HT-29 (cell line): ENCODE results near the gene SLIT3. TPM values are rescaled to one million over a fixed set of nuclear protein-coding genes. Genes with fewer than 3 reads are reported as not detected.

ENCODE experiments used
- DNase-seq: peaks from one replicate; pipeline ENCODE4 v3.0.0-alpha.2; 2015; ENCODE audit warnings: low spot score
- total RNA-seq: library from RNA; depleted of rRNA; stranded (reverse); fragments of >200 nt; shearing (Covaris generic); gene quantifications from 2 replicates; pipeline ENCODE4 v1.2.3, GENCODE V29; 2014

SLIT3 gene
- total RNA-seq, 1 experiment from 2014 or later: not detected

DNA sequence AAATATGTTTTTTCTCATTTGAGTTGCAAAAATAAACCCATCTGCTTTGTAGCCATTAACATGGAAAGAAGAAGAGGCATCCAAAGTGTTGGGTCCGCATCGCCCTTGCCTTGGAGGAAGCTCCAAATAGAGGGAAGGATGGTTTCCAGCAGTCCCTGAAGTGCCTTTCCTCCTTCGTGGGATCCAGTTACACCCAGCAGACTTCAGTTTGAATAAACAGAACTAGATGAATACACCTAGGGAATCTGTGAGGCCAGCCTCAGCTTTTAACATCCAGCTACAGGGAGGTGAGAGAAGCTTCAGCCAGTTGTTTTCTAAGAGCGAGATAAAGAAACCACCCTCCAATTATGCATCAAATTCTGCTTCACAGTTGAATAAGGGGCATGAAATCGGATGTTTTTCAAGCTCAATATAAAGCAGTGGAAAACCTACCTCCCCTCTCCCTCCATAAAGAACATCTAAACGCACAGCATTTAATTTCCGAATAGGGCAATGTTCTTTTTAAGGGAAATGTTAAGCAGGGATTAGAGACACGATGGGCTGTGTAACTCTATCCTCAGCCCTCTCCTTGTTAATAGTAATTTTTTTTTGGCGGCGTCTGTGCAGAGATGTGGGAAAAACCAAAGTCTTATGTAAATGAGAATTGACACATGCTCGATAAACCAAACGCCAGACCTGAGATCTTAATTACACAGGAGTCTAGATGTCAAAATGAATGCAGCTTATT lies 264.7 kb downstream of the SLIT3 start:
- no peak for DNase-seq

DNA sequence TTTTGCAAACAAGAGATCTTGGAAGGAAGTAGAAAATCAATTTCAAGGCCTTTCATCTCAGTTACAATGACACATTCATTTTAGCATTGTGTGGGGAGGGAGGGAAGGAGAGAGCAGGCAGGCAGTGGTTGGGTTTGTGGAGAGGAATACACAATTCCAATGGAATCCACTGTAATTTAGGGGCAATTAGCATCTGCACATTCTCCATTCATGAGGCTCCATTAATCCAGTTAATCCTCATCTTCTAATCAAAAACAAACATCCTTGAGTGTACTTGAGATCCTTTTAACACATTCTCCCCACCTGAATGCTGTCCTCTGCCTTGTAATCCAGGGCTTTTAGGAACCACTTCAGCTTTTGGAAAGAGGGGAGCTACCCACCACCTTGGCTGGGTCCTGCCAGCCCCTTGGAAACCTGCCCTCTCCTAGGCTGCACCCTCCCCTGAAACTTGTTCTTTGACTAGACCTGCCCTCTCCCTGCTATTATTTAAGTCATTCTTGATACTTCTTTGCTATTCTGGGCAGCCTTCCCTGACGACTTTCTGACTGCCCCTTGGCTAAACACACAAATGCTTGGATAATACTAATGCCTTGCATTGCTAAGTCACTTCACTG lies 271.2 kb downstream of the SLIT3 start:
- DNase-seq: no peak

DNA sequence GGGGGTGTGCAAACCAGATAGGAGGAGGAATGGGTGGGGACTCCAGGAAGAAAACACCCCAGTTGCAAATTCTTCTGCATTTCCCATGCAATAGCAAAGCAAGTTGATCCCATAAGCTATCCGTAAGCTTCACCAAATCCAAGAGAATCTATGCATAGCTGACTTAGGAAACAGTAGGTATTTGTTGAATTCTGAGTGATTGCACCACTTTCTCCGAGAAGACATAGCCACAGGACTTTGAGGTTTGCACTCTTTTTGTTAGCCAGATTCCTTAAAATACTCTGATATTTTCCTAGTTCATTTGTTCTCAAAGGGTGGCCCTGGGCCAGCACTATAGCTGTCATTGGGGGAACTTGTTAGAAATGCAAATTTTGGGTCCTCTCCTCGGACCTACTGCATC lies 271.9 kb downstream of the SLIT3 start:
- DNase-seq: no peak

DNA sequence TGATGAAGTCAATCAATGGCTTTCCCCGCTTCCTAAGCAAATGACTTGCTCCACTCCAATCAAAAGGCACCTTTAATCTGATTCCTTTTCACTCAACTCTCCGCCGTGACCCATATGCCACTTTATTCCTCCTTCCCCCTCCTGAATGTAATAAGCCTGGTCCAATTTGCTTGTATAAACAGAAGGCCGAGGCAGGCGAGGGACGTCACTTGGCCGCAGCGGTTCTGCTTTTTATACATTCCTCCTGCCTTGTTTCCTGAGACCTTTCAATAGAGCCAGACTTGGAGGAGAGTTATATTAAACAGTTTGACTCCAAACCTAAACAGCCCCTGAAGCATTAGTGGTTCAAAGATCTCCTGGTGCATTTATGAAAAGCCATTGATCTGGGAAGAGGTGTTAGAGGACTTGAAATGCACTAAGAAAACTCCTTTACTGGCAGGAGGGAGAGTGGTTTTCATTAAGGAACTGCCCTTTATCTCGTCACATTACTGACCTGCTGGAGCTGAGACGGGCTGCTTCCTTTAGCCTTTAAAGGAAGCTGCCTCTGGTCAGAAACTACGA lies 273.4 kb downstream of the SLIT3 start:
- DNase-seq: no peak

DNA sequence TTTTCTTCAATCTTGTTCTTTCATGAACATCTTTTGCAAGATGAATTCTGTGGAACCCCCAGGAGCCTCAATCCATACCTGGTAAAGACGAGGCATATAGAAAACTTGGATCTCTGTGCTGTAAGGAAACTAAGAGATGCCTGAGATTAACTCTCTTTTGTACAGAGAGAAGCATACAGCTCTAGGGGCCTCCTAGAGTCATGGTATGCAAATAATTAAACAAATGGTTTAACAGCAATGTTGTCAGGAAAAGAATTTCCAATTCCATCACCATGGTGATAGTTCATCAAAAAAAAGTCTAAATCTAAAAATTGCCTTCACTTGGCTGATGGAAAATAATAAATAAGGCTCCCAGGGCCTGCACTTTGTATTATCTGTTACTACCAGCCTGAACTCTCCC lies 275.4 kb downstream of the SLIT3 start:
- DNase-seq: no peak

DNA sequence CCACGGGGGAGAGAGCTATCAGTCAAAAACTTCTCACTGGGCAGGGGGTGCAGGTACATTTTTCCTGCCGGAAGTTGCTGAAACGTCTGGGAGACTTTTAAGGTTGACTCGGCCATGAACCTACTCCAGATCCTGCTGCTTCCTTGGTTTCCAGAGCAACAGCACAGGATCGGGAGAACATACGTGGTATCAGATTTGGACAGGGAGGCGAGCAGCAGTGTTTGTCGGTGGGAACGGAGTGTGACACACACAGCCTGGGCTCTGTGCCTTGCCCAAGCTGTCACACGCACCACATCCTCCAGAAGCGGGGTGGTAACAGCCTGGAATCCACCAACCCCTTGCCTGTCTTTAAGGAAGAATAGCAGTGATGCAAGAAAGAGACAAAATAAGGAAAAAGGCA lies 276.5 kb downstream of the SLIT3 start:
- no peak for DNase-seq

DNA sequence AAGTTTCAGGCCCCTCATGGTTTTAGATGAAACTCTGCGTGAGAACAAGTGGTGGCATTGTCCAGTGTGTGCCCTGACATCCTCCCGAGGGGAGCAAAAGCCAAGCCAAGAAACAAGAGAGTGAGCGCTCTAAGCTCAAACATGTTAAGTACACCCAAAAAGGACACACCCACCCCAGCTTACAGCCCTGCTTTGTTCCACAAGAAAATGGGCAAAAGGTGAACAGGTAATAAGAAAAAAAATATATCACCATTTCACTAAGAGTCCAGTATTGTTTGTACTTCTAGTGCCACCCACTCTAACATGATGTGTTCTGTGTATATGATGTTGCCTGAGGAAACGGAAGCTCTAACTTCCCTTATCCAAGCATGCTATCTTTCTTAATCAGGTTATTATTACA lies 278.2 kb downstream of the SLIT3 start:
- no peak for DNase-seq

DNA sequence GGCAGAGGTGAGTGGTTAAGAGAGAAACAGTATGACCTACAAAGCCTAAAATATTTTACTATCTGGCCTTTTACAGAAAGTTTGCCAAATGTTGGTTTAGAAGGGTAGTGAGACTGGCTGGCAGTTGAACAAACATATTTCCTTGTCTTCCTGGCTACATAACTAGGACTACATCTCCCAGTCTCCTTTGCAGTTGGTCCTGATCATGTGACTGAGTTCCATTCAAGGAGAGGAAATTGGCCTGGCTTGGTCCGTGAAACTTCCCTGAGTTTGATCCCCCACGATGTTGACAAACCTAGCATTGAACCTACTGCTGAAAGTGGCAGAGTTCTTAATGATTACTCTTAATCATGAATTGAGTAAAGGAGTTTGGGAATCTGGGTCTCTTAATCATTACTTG lies 280.8 kb downstream of the SLIT3 start:
- DNase-seq: peak; percentile 42

DNA sequence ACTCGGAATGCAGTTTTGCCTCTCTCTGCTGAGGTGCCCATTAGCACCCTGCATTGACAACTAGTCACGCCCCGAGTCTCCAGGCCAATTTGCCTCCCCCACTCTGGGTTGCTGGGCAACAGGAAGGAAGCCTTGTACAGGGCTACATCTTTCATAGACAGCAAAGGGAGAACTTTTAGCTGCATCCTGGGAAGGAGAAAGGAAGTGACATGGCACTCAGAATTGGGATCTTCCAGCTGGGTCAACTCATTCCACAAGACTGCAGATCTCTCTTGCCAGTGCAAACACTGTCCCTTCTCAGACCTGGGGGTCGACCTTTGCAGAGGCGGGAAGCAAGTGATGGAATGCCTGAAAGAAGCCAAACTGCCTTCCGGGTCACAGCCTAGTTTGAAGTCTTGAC lies 282.0 kb downstream of the SLIT3 start:
- no peak for DNase-seq

DNA sequence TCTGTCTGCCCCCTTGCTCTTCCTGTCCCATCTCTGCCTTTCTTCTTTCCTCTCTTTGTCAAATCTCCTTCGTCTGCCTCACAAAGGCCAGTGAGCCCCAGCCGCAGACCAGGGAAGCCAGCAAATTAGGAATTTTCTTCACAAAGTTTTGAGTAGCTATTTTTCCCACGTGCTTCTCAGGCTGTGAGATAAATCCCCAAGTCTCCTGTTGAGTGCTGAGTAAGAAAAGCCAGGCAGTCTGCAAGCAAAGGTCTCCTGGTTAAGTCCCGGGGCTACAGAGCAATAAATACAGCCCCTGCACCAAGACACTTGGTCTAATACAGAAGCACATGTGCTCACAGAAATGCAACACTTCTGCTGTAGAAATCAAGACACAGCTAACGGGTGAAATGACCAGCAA lies 284.9 kb downstream of the SLIT3 start:
- no peak for DNase-seq

DNA sequence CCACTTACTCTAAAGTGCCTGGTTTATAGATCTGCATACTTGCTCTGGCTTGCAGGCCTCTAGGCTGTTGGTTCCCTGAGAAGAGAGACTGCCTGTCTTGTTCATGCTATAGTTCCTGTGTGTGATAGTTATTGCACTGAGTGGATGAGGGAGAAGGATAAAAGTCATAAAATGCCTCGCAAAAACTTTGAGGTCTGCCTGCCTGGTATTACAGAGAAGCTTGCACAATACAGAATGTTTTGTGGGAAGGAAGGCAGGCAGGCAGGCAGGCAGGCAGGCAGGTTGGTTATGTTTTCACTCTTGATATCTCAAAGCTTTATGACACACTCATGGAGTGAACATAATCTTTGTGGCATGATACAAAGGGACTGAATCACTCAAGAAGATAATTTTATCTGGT lies 287.1 kb downstream of the SLIT3 start:
- DNase-seq: no peak

DNA sequence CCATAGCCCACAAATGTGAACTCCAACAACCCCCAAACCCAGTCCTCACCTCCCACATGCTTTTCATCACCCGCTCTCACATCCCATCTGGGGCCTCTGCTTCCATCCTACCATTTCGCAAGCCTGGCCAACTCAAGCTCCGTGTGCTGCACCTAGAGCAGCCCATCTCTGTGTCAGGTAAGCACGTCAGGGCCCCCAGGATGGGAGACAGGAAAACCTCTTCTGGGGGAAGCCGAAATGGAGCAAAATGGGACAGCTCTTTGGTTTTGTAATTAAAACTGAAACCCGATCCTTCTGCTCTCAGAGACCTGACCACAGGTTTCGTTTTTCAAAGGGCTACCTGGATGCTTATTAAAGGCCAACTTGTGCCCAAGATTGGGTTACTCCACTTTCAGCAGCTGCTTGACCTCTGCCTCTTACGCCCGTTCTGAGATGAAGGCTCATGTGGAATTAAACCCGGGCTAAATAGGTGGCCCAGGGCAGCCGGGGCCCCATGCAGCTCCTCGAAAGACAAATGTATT lies 287.7 kb downstream of the SLIT3 start:
- DNase-seq: no peak

DNA sequence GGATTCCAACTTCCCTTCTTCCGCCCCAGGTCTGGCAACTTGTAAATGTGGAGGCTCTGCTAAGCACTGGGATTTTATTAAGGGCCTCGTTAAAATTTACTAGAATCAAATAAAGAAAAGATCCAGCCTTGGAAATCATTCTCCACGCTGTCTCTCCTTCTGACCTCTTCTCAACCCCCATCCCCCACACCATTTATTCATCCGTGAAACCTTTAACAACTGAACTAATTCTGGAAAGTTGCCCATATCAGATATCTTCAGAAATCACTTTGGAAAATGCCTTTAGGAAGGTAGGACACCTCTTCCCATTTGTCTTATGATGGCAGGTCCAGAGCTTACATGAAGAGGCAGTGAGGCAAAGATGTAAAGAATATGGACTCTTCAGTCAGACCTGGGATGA lies 288.5 kb downstream of the SLIT3 start:
- DNase-seq: no peak

DNA sequence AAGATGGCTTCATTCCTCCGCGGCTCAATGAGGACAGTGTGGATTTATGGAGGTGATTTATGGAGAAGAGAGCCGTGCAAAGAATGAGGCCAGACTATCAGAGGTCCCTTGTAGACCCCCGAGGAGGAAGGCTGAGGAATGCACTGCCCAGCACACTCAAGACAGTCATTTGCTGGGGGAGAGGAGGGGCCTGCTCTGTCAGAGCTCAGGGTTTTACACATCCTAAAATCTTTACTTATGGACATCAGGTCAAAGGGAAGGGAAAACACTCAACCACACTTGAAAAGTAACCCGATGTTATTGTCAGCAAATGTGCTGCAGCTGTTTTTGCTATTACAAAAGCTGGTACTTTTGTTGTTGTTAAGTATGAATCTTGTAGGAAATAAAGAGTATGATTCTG lies 289.5 kb downstream of the SLIT3 start:
- DNase-seq: no peak

DNA sequence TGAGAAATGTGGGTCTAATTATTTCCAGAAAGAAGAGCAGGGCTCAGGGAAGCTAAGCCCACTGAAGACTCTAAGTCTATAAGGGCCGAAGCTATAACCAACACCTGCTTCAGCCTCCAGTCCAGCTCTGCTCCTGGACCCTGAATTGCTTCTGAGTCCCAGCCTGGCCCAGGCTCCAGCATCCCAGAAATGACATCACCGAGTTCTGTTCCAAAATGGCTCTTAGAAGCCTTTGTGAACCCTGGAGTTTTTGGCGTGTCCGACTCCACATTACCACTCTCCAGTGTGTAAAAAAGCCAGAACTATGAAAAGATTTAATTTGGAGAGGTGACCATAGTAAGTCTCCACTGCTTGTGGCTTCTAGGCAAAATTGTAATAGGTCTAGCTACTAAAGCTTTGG lies 289.9 kb downstream of the SLIT3 start:
- DNase-seq: no peak

DNA sequence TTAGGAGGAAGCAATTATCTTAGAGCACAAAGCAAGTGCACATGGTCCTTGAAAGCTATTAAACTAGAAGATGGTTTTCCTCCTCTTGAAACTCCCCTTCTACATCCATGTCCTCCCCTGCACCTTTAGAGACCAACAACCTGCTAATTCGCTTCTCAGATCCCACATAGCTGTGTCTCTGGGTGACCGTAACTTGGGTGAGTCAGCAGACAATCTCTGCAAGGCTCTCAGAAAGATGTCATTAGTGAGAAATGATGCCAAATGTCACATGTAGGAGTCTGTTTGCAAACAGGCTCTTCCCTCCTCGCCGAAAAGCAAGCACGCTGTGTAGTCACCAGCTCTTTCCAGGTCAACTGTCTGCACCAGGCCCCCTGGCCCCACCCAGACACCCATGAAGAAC lies 291.8 kb downstream of the SLIT3 start:
- peak; percentile 19 for DNase-seq

DNA sequence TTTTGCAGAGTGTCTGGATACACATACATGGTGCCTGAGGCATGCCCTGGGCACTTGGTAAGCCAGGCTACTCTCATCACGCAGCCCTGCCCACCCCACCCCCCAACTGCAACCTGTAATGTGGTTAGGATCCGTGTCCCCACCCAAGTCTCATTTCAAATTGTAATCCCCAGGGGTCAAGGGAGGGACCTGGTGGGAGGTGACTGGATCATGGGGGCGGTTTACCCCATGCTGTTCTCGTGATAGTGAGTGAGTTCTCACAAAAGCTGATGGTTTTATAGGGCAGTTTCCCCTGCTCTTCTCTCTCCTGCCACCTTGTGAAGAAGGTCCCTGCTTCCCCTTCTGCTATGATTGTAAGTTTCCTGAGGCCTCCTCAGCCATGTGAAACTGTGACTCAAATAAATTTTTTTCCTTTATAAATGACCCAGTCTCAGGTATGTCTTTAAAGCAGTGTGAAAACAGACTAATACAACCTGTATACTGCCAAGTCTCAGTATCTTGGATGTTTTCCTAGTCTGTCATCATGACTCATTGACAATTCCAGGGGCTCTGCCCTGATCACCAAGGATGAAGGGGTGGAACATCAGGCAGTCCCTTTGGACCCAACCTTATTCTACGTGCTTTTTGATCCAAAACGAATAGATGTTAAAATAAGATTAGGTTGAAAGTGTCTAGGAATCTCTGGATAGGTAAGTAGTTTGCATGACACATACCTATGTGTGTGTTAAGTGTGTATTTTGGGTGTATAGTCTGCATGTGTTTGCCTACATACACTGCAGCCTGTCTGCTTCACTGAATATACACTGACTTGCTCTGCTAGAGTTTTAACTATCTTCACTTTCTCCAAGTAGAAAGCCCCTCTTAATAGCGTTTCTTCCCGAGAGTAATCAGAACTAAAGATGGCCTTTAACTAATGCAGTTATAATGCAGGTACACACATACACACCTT lies 293.8 kb downstream of the SLIT3 start:
- DNase-seq: peak; percentile 33

DNA sequence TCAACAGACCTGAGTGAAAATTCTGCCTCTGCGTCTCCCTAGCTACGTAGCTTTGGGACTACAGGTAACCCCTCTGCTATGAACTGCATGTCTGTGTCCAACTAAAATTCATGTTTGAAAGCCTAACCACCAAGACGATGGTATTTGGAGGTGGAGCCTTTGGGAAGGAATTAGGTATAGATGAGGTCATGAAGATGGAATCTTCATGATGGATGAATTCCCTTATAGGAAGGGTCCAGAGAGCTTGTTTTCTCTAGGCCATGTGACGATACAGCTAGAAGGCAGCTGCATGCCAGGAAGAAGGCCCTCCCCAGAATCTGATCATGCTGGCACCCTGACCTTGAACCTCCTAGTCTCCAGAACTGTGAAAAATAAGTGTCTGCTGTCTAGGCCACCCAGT lies 296.4 kb downstream of the SLIT3 start:
- no peak for DNase-seq

DNA sequence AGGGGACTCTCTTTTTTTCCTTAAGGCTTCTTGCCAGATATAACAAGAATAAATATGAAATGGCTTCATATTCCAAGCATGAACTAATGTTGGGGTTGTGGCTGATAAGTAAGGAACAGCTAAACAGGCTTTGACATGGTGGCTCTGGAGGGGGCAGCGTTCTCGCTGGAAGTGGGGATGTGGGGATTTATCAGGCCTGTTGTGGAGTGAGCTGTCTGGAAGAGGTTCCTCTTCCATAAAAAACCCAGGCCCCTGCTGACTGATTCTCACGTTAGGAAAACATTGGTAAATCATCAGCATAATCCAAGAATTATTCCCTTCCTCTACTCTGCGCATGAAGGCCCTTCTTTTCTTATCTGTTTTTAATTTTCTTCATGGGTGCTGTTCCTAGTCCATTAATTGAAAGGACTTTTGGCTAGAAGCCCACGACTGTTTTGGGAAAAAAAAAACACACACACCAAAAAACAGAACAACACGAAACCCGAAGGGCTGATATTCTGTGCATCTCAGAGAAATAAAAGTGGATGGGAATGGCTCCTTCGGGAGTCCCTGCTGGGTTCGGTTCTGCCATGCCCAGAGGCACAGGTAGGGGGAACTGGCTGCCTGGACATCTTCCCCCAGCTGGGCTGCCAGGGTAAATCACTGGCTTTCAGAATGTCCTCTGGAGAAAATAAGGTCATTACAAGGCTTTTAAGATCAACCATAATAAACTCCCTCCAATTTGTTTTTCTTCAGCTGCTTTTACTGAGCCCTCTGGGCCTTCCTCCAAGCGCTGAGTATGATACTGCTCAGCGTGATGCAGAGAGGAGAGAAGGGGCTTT lies 297.0 kb downstream of the SLIT3 start:
- no peak for DNase-seq

DNA sequence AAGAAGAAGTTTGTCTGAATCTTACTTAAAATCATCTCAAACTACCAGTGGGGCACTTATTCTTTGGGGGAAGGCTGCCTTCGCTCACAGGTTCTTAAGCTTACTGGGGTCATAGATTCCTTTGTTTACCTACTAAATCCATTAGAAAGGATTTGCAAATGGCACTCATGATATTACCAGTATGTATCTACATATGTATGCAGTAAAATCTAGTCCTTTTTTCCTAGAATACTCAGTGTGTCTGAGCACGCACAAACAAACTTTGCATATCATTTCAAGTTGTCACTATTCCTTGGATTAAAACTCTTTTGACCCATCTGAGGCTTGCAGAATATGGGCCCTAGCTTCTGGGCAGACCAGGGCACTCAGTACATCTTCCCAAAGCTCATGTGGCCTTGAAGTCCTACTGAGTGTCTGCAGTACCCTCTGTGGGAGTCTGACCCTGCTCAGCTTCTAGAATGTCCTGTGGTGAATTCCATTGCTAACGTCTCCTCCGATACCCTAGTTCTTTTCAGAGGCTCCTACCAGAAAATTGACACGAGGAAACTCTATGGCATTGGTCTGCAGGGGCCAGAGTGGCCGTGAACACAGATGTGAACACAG lies 297.9 kb downstream of the SLIT3 start:
- DNase-seq: no peak

DNA sequence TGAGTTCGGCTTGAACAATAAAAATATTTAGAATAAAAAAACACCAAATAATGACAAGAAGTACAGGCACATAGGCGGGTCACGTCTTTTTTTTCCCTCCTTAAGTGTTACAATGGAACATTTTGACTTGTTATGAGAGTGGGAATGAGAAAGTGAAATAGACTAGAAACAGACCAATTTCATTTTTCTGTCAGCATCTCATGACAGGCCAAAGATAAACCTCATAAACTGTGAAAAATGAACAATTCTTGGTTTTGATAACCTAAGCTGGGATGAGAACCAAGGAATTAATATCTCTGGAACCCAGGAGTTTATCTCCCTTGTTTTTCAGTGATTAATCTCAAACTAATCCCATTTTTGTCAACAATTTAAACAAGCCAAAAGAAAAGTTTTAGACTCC lies 299.5 kb downstream of the SLIT3 start:
- no peak for DNase-seq
